ENCODE data around the gene ATF5. TPM values are rescaled to one million over a fixed set of nuclear protein-coding genes. Genes with fewer than 3 reads are reported as not detected.

ATF5 gene
- total and polyA plus RNA-seq, 4 donors, result 7.0 to 49.1 (median 33.9) TPM

GRCh38 chr19:49977076-49977475, 48.1 kb downstream of the ATF5 start:
- Histone ChIP-seq H3K9me3 (ENCODE audit: control insufficient read depth in 4 of 4, insufficient read depth in 3 of 4, low read length in 3 of 4) (no peaks in the 10 kb centered on the region), H3K36me3 (ENCODE audit: control insufficient read depth in 4 of 4, insufficient read depth in 4 of 4, low read length in 4 of 4) (peaks cover 2 to 34% (median 6%) of the 10 kb centered on the region in 4 donors), H3K4me1 (ENCODE audit: control insufficient read depth in 5 of 5, insufficient read depth in 5 of 5, low read length in 5 of 5) (peaks cover 0 to 2% (median 0%) of the 10 kb centered on the region in 5 donors), H3K9ac (ENCODE audit: insufficient read depth in 1 of 2, low read length in 2 of 2) (no peak overlapping the region), H3K4me3 (no peak overlapping the region), H3K27me3 (ENCODE audit: control insufficient read depth in 3 of 3, insufficient read depth in 3 of 3, low read length in 2 of 3) (no peaks in the 10 kb centered on the region), H3K27ac (ENCODE audit: low read depth in 1 of 2, low read length in 1 of 2) (no peak overlapping the region)
- ATAC-seq (ENCODE audit: insufficient read depth, low FRiP score), result no peak
- DNase-seq, result no peak
- no peak for TF ChIP-seq CTCF (IDR thresholded peaks at IDR 0.05; ENCODE audit: control extremely low read depth, extremely low read depth)
- 80 to 88% methylated on average over 13 of the region's 13 CpGs for WGBS, 2 donors

GRCh38 chr19:49977881-49978280, 48.9 kb downstream of the ATF5 start:
- Histone ChIP-seq H3K9me3 (ENCODE audit: control insufficient read depth in 4 of 4, insufficient read depth in 3 of 4, low read length in 3 of 4) (no peaks in the 10 kb centered on the region), H3K36me3 (ENCODE audit: control insufficient read depth in 4 of 4, insufficient read depth in 4 of 4, low read length in 4 of 4) (peaks cover 2 to 34% (median 6%) of the 10 kb centered on the region in 4 donors), H3K9ac (ENCODE audit: insufficient read depth in 1 of 2, low read length in 2 of 2) (no peak overlapping the region), H3K27me3 (ENCODE audit: control insufficient read depth in 3 of 3, insufficient read depth in 3 of 3, low read length in 2 of 3) (no peaks in the 10 kb centered on the region), H3K4me3 (no peak overlapping the region), H3K4me1 (ENCODE audit: control insufficient read depth in 5 of 5, insufficient read depth in 5 of 5, low read length in 5 of 5) (peaks cover 0 to 2% (median 0%) of the 10 kb centered on the region in 5 donors), H3K27ac (ENCODE audit: low read depth in 1 of 2, low read length in 1 of 2) (peak overlapping the region in 1 of 2 donors; percentile 42)
- no peak for TF ChIP-seq CTCF (IDR thresholded peaks at IDR 0.05; ENCODE audit: control extremely low read depth, extremely low read depth)
- WGBS, 2 donors, result 85 to 88% methylated on average over 18 of the region's 18 CpGs
- ATAC-seq (ENCODE audit: insufficient read depth, low FRiP score) (no peak), DNase-seq (no peak)

GRCh38 chr19:49978324-49978723, 49.3 kb downstream of the ATF5 start:
- Histone ChIP-seq H3K27ac (ENCODE audit: low read depth in 1 of 2, low read length in 1 of 2) (no peak overlapping the region), H3K27me3 (ENCODE audit: control insufficient read depth in 3 of 3, insufficient read depth in 3 of 3, low read length in 2 of 3) (no peaks in the 10 kb centered on the region), H3K9me3 (ENCODE audit: control insufficient read depth in 4 of 4, insufficient read depth in 3 of 4, low read length in 3 of 4) (no peaks in the 10 kb centered on the region), H3K9ac (ENCODE audit: insufficient read depth in 1 of 2, low read length in 2 of 2) (no peak overlapping the region), H3K36me3 (ENCODE audit: control insufficient read depth in 4 of 4, insufficient read depth in 4 of 4, low read length in 4 of 4) (peaks cover 2 to 34% (median 6%) of the 10 kb centered on the region in 4 donors), H3K4me3 (no peak overlapping the region), H3K4me1 (ENCODE audit: control insufficient read depth in 5 of 5, insufficient read depth in 5 of 5, low read length in 5 of 5) (peaks cover 0 to 2% (median 0%) of the 10 kb centered on the region in 5 donors)
- TF ChIP-seq CTCF (IDR thresholded peaks at IDR 0.05; ENCODE audit: control extremely low read depth, extremely low read depth), result no peak
- WGBS, 2 donors, result 89 to 90% methylated on average over 11 of the region's 11 CpGs
- DNase-seq, result no peak
- no peak for ATAC-seq (ENCODE audit: insufficient read depth, low FRiP score)

Measured in lung (tissue), 12 donors.